ENCODE results near the gene GFRA1.
A peak's percentile ranks its signal among the peaks of the same experiment; 100 is the strongest.

Gene GFRA1

GRCh38 chr10:116126239-116126638 is 146.8 kb downstream of the GFRA1 start:
- Histone ChIP-seq H4K91ac (ENCODE audit: low read depth, low read length, poor library complexity) (no peak overlapping the region), H4K8ac (ENCODE audit: low read depth, low read length) (no peak overlapping the region), H3K4me2 (ENCODE audit: insufficient read depth, low read length, poor library complexity, severe bottlenecking) (no peak overlapping the region), H3K79me1 (ENCODE audit: low read depth, low read length) (no peaks in the 10 kb centered on the region), H3K36me3 (replicated peaks in 1 of 2; ENCODE audit: control insufficient read depth in 2 of 2, insufficient read depth in 2 of 2, low read length in 2 of 2) (peaks cover 0 to 26% of the 10 kb centered on the region in 2 donors), H3K9ac (ENCODE audit: low read depth, low read length, poor library complexity) (peak overlapping the region; percentile 64), H3K4me3 (ENCODE audit: low read length in 2 of 2) (no peak overlapping the region), H3K14ac (ENCODE audit: low read length) (no peak overlapping the region), H2BK15ac (ENCODE audit: low read length) (no peak overlapping the region), H3K9me3 (replicated peaks in 1 of 2; ENCODE audit: control insufficient read depth in 2 of 2, insufficient read depth in 1 of 2, low read depth in 1 of 2, low read length in 2 of 2) (peaks cover 2 to 9% of the 10 kb centered on the region in 2 donors), H2AFZ (ENCODE audit: low read length) (no peak overlapping the region), H3K4me1 (ENCODE audit: control insufficient read depth in 2 of 2, insufficient read depth in 1 of 2, low read depth in 1 of 2, low read length in 2 of 2) (peaks cover 0 to 4% of the 10 kb centered on the region in 2 donors), H2BK120ac (ENCODE audit: low read depth, low read length) (no peak overlapping the region), H3K27ac (replicated peaks; ENCODE audit: low read length) (no peak overlapping the region), H2AK5ac (ENCODE audit: low read depth, low read length) (no peak overlapping the region), H3K23ac (ENCODE audit: low read depth, low read length, poor library complexity) (no peak overlapping the region), H2BK5ac (ENCODE audit: low read length) (no peak overlapping the region), H3K4ac (ENCODE audit: low read length) (no peak overlapping the region), H3K18ac (ENCODE audit: low read length) (peak overlapping the region; percentile 5), H2BK12ac (ENCODE audit: low read length) (no peak overlapping the region), H3K27me3 (ENCODE audit: control insufficient read depth in 3 of 3, insufficient read depth in 3 of 3, low read depth in 1 of 3, low read length in 3 of 3) (no peaks in the 10 kb centered on the region)
- no peak for DNase-seq (ENCODE audit: low spot score)
- no CpG with 5 or more reads among the region's 3 CpGs for WGBS, 2 donors (ENCODE audit: extremely low coverage in 2 of 2, insufficient read length in 2 of 2, insufficient replicate concordance in 1 of 2)

GRCh38 chr10:116125180-116125579 is 147.8 kb downstream of the GFRA1 start:
- Histone ChIP-seq H2AK5ac (ENCODE audit: low read depth, low read length) (no peak overlapping the region), H3K36me3 (replicated peaks in 1 of 2; ENCODE audit: control insufficient read depth in 2 of 2, insufficient read depth in 2 of 2, low read length in 2 of 2) (peaks cover 0 to 33% of the 10 kb centered on the region in 2 donors), H3K27me3 (ENCODE audit: control insufficient read depth in 3 of 3, insufficient read depth in 3 of 3, low read depth in 1 of 3, low read length in 3 of 3) (no peaks in the 10 kb centered on the region), H2AFZ (ENCODE audit: low read length) (no peak overlapping the region), H2BK12ac (ENCODE audit: low read length) (no peak overlapping the region), H4K8ac (ENCODE audit: low read depth, low read length) (no peak overlapping the region), H3K4me1 (ENCODE audit: control insufficient read depth in 2 of 2, insufficient read depth in 1 of 2, low read depth in 1 of 2, low read length in 2 of 2) (peaks cover 0 to 4% of the 10 kb centered on the region in 2 donors), H3K9me3 (replicated peaks in 1 of 2; ENCODE audit: control insufficient read depth in 2 of 2, insufficient read depth in 1 of 2, low read depth in 1 of 2, low read length in 2 of 2) (peaks cover 2 to 9% of the 10 kb centered on the region in 2 donors), H3K18ac (ENCODE audit: low read length) (peak overlapping the region; percentile 87), H2BK120ac (ENCODE audit: low read depth, low read length) (no peak overlapping the region), H4K91ac (ENCODE audit: low read depth, low read length, poor library complexity) (no peak overlapping the region), H3K9ac (ENCODE audit: low read depth, low read length, poor library complexity) (no peak overlapping the region), H2BK5ac (ENCODE audit: low read length) (no peak overlapping the region), H3K14ac (ENCODE audit: low read length) (peak overlapping the region; percentile 9), H3K4me3 (ENCODE audit: low read length in 2 of 2) (no peak overlapping the region), H3K4ac (ENCODE audit: low read length) (no peak overlapping the region), H2BK15ac (ENCODE audit: low read length) (no peak overlapping the region), H3K27ac (replicated peaks; ENCODE audit: low read length) (no peak overlapping the region), H3K23ac (ENCODE audit: low read depth, low read length, poor library complexity) (no peak overlapping the region), H3K79me1 (ENCODE audit: low read depth, low read length) (no peaks in the 10 kb centered on the region), H3K4me2 (ENCODE audit: insufficient read depth, low read length, poor library complexity, severe bottlenecking) (no peak overlapping the region)
- WGBS, 2 donors (ENCODE audit: extremely low coverage in 2 of 2, insufficient read length in 2 of 2, insufficient replicate concordance in 1 of 2) = no CpG with 5 or more reads among the region's 19 CpGs
- no peak for DNase-seq (ENCODE audit: low spot score)

- H3K27me3 ChIP-seq (ENCODE audit: control insufficient read depth in 3 of 3, insufficient read depth in 3 of 3, low read depth in 1 of 3, low read length in 3 of 3) = no peaks in the 10 kb centered on the region
- no CpG with 5 or more reads among the region's 4 CpGs for WGBS, 2 donors (ENCODE audit: extremely low coverage in 2 of 2, insufficient read length in 2 of 2, insufficient replicate concordance in 1 of 2)
- H2BK15ac ChIP-seq (ENCODE audit: low read length) = no peak overlapping the region
- no peak overlapping the region for H3K9ac ChIP-seq (ENCODE audit: low read depth, low read length, poor library complexity)
- no peaks in the 10 kb centered on the region for H3K79me1 ChIP-seq (ENCODE audit: low read depth, low read length)
- H2BK5ac ChIP-seq (ENCODE audit: low read length) = no peak overlapping the region
- no peak overlapping the region for H3K4me2 ChIP-seq (ENCODE audit: insufficient read depth, low read length, poor library complexity, severe bottlenecking)
- no peak overlapping the region for H3K18ac ChIP-seq (ENCODE audit: low read length)
- H3K14ac ChIP-seq (ENCODE audit: low read length) = no peak overlapping the region
- H3K36me3 ChIP-seq (replicated peaks in 1 of 2; ENCODE audit: control insufficient read depth in 2 of 2, insufficient read depth in 2 of 2, low read length in 2 of 2) = peaks cover 0 to 37% of the 10 kb centered on the region in 2 donors
- no peak overlapping the region for H3K4ac ChIP-seq (ENCODE audit: low read length)
- H4K8ac ChIP-seq (ENCODE audit: low read depth, low read length) = no peak overlapping the region
- H3K4me1 ChIP-seq (ENCODE audit: control insufficient read depth in 2 of 2, insufficient read depth in 1 of 2, low read depth in 1 of 2, low read length in 2 of 2) = peaks cover 0 to 4% of the 10 kb centered on the region in 2 donors
- no peak overlapping the region for H3K4me3 ChIP-seq (ENCODE audit: low read length in 2 of 2)
- no peak overlapping the region for H3K23ac ChIP-seq (ENCODE audit: low read depth, low read length, poor library complexity)
- H2AFZ ChIP-seq (ENCODE audit: low read length) = no peak overlapping the region
- no peak overlapping the region for H3K27ac ChIP-seq (replicated peaks; ENCODE audit: low read length)
- no peak overlapping the region for H2BK120ac ChIP-seq (ENCODE audit: low read depth, low read length)
- H4K91ac ChIP-seq (ENCODE audit: low read depth, low read length, poor library complexity) = no peak overlapping the region
- peaks cover 2 to 12% of the 10 kb centered on the region in 2 donors for H3K9me3 ChIP-seq (replicated peaks in 1 of 2; ENCODE audit: control insufficient read depth in 2 of 2, insufficient read depth in 1 of 2, low read depth in 1 of 2, low read length in 2 of 2)
- no peak for DNase-seq (ENCODE audit: low spot score)
- H2BK12ac ChIP-seq (ENCODE audit: low read length) = no peak overlapping the region
- H2AK5ac ChIP-seq (ENCODE audit: low read depth, low read length) = no peak overlapping the region
These were observed 148.2 kb downstream of the GFRA1 start for GRCh38 chr10:116124777-116125176.

- H2BK12ac ChIP-seq (ENCODE audit: low read length) = no peak overlapping the region
- H3K4me1 ChIP-seq (ENCODE audit: control insufficient read depth in 2 of 2, insufficient read depth in 1 of 2, low read depth in 1 of 2, low read length in 2 of 2) = peaks cover 0 to 4% of the 10 kb centered on the region in 2 donors
- no peak for DNase-seq (ENCODE audit: low spot score)
- no peak overlapping the region for H2BK120ac ChIP-seq (ENCODE audit: low read depth, low read length)
- no peak overlapping the region for H2BK5ac ChIP-seq (ENCODE audit: low read length)
- H3K36me3 ChIP-seq (replicated peaks in 1 of 2; ENCODE audit: control insufficient read depth in 2 of 2, insufficient read depth in 2 of 2, low read length in 2 of 2) = peaks cover 0 to 50% of the 10 kb centered on the region in 2 donors
- H3K14ac ChIP-seq (ENCODE audit: low read length) = no peak overlapping the region
- no peak overlapping the region for H4K8ac ChIP-seq (ENCODE audit: low read depth, low read length)
- no peak overlapping the region for H3K4ac ChIP-seq (ENCODE audit: low read length)
- H3K9ac ChIP-seq (ENCODE audit: low read depth, low read length, poor library complexity) = no peak overlapping the region
- H3K9me3 ChIP-seq (replicated peaks in 1 of 2; ENCODE audit: control insufficient read depth in 2 of 2, insufficient read depth in 1 of 2, low read depth in 1 of 2, low read length in 2 of 2) = peaks cover 2 to 4% of the 10 kb centered on the region in 2 donors
- H3K27ac ChIP-seq (replicated peaks; ENCODE audit: low read length) = no peak overlapping the region
- H3K18ac ChIP-seq (ENCODE audit: low read length) = no peak overlapping the region
- WGBS, 2 donors (ENCODE audit: extremely low coverage in 2 of 2, insufficient read length in 2 of 2, insufficient replicate concordance in 1 of 2) = no CpG with 5 or more reads among the region's 1 CpG
- H3K4me3 ChIP-seq (ENCODE audit: low read length in 2 of 2) = no peak overlapping the region
- H3K4me2 ChIP-seq (ENCODE audit: insufficient read depth, low read length, poor library complexity, severe bottlenecking) = no peak overlapping the region
- no peaks in the 10 kb centered on the region for H3K79me1 ChIP-seq (ENCODE audit: low read depth, low read length)
- H2BK15ac ChIP-seq (ENCODE audit: low read length) = no peak overlapping the region
- H2AK5ac ChIP-seq (ENCODE audit: low read depth, low read length) = no peak overlapping the region
- no peaks in the 10 kb centered on the region for H3K27me3 ChIP-seq (ENCODE audit: control insufficient read depth in 3 of 3, insufficient read depth in 3 of 3, low read depth in 1 of 3, low read length in 3 of 3)
- H3K23ac ChIP-seq (ENCODE audit: low read depth, low read length, poor library complexity) = no peak overlapping the region
- no peak overlapping the region for H2AFZ ChIP-seq (ENCODE audit: low read length)
- no peak overlapping the region for H4K91ac ChIP-seq (ENCODE audit: low read depth, low read length, poor library complexity)
These were observed 150.3 kb downstream of the GFRA1 start for GRCh38 chr10:116122664-116123063.
